GM12864 (cell line): ENCODE results near the gene STAB2.

ENCODE experiments used
- DNase-seq: peaks from one replicate; pipeline ENCODE4 v3.0.0-alpha.2; 2011; ENCODE audit warnings: low read depth
- H3K4me3 ChIP-seq: 2 replicates; pipeline ENCODE4 v1.5.1; 2011; ENCODE audit warnings: mild to moderate bottlenecking, low read depth, low read length, control low read depth
- CTCF ChIP-seq: IDR thresholded peaks from 2 replicates; pipeline ENCODE4 v1.5.1; 2011; ENCODE audit warnings: low read depth, mild to moderate bottlenecking, moderate library complexity, low read length, control low read depth, inconsistent platforms; ENCODE audit errors: missing control alignments

STAB2 gene

GRCh38 chr12:103745962-103746361 is 158.9 kb downstream of the STAB2 start:
- no peak overlapping the region for H3K4me3 ChIP-seq
- DNase-seq = no peak
- no peak for TF ChIP-seq CTCF

GRCh38 chr12:103748002-103748401 is 160.9 kb downstream of the STAB2 start:
- H3K4me3 ChIP-seq = no peak overlapping the region
- no peak for TF ChIP-seq CTCF
- DNase-seq = no peak

- TF ChIP-seq CTCF = no peak
- no peak overlapping the region for H3K4me3 ChIP-seq
- no peak for DNase-seq
These were observed 161.8 kb downstream of the STAB2 start for GRCh38 chr12:103748875-103749274.

- no peak for DNase-seq
- peak; percentile 49 for TF ChIP-seq CTCF
- no peak overlapping the region for H3K4me3 ChIP-seq
These were observed 164.1 kb downstream of the STAB2 start for GRCh38 chr12:103751171-103751570.

- H3K4me3 ChIP-seq = no peak overlapping the region
- DNase-seq = no peak
- TF ChIP-seq CTCF = no peak
These were observed 164.5 kb downstream of the STAB2 start for GRCh38 chr12:103751600-103751999.

GRCh38 chr12:103755425-103755824 is 168.4 kb downstream of the STAB2 start:
- H3K4me3 ChIP-seq = no peak overlapping the region
- no peak for TF ChIP-seq CTCF
- DNase-seq = no peak

GRCh38 chr12:103756443-103756842 is 169.4 kb downstream of the STAB2 start:
- no peak for TF ChIP-seq CTCF
- no peak overlapping the region for H3K4me3 ChIP-seq
- no peak for DNase-seq
